ENCODE results near the gene TAX1BP3. TPM values are rescaled to one million over a fixed set of nuclear protein-coding genes. Genes with fewer than 3 reads are reported as not detected.

Gene TAX1BP3
- total RNA-seq, 1 experiment from 2014 or later: 50.0 TPM

- POLR2A ChIA-PET: no interaction called here
- ATAC-seq: no peak
- no peak overlapping the region for H2AFZ ChIP-seq (ENCODE audit: low read depth, low read length, poor library complexity, severe bottlenecking)
These were observed 11.3 kb upstream of the TAX1BP3 start for GRCh38 chr17:3679531-3680126.

GRCh38 chr17:3678821-3679530 lies 10.6 kb upstream of the TAX1BP3 start:
- RAD21 ChIA-PET (ENCODE audit: low non-redundant PET in 1 of 2, low total read pairs in 2 of 2, uncharacterized antibody in 2 of 2, unreplicated experiment in 2 of 2): no interaction called here
- TF ChIP-seq ZFX (IDR thresholded peaks at IDR 0.05) (no peak), ZNF274 (IDR thresholded peaks at IDR 0.05; ENCODE audit: low read depth, low read length) (no peak), YY1 (IDR thresholded peaks at IDR 0.05; ENCODE audit: extremely low read depth, insufficient replicate concordance, low read depth, low read length) (no peak), SP1 (IDR thresholded peaks at IDR 0.05; ENCODE audit: low read depth) (no peak), CTCF (IDR thresholded peaks at IDR 0.05 in 2 of 3, conservative IDR thresholded peaks at IDR 0.05 in 1 of 3; ENCODE audit: borderline replicate concordance in 1 of 3, insufficient read depth in 1 of 3, low read depth in 2 of 3, low read length in 2 of 3) (no peak)
- TF ChIP-seq, protein P1, sequence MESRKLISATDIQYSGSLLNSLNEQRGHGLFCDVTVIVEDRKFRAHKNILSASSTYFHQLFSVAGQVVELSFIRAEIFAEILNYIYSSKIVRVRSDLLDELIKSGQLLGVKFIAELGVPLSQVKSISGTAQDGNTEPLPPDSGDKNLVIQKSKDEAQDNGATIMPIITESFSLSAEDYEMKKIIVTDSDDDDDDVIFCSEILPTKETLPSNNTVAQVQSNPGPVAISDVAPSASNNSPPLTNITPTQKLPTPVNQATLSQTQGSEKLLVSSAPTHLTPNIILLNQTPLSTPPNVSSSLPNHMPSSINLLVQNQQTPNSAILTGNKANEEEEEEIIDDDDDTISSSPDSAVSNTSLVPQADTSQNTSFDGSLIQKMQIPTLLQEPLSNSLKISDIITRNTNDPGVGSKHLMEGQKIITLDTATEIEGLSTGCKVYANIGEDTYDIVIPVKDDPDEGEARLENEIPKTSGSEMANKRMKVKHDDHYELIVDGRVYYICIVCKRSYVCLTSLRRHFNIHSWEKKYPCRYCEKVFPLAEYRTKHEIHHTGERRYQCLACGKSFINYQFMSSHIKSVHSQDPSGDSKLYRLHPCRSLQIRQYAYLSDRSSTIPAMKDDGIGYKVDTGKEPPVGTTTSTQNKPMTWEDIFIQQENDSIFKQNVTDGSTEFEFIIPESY (IDR thresholded peaks at IDR 0.05; ENCODE audit: extremely low read depth, insufficient replicate concordance, low read length): no peak
- Histone ChIP-seq H3K27me3 (ENCODE audit: insufficient read depth, low read length) (no peaks in the 10 kb centered on the region), H3K79me2 (ENCODE audit: insufficient read depth, low read length) (no peaks in the 10 kb centered on the region), H3K36me3 (ENCODE audit: control insufficient read depth in 1 of 2, insufficient read depth in 2 of 2, low read length in 2 of 2) (no peaks in the 10 kb centered on the region), H3K4me2 (ENCODE audit: low read length) (no peak overlapping the region), H3K27ac (ENCODE audit: low read depth, low read length) (no peak overlapping the region), H3K4me3 (replicated peaks in 1 of 2; ENCODE audit: low read depth in 1 of 2, low read length in 2 of 2) (no peak overlapping the region), H4K20me1 (ENCODE audit: insufficient read depth) (no peaks in the 10 kb centered on the region), H3K9ac (ENCODE audit: low read length) (no peak overlapping the region), H3K9me3 (ENCODE audit: control insufficient read depth in 1 of 2, insufficient read depth in 1 of 2, low read depth in 1 of 2, low read length in 2 of 2) (no peaks in the 10 kb centered on the region), H3K4me1 (ENCODE audit: control insufficient read depth in 1 of 2, insufficient read depth in 2 of 2, low read length in 2 of 2) (peaks cover 0 to 10% of the 10 kb centered on the region in 2 experiments; a peak in 3 of 4 replicates), H2AFZ (ENCODE audit: low read depth, low read length, poor library complexity, severe bottlenecking) (no peak overlapping the region), H3K9me2 (ENCODE audit: insufficient read depth) (no peaks in the 10 kb centered on the region)
- DNase-seq (ENCODE audit: low read depth, low spot score) (no peak), ATAC-seq (no peak)
- POLR2A ChIA-PET: no interaction called here
- CTCF ChIA-PET: interaction anchor here (1.6 kb wide), 1 partner anchor 13 kb away, joined by 3 read pairs; no protein-coding TSS in a partner anchor
- BruUV-seq (replicated peaks): no TSS peak
- intact Hi-C loops (cut with micrococcal nuclease): no loop called here

More at GRCh38 chr17:3679531-3680126, 11.3 kb upstream of the TAX1BP3 start:
- ChIA-PET CTCF (no interaction called here), RAD21 (ENCODE audit: low non-redundant PET in 1 of 2, low total read pairs in 2 of 2, uncharacterized antibody in 2 of 2, unreplicated experiment in 2 of 2) (no interaction called here)
- H3K9me2 ChIP-seq (ENCODE audit: insufficient read depth): no peaks in the 10 kb centered on the region
- DNase-seq (ENCODE audit: low read depth, low spot score): no peak
- no peak overlapping the region for H3K4me3 ChIP-seq (replicated peaks in 1 of 2; ENCODE audit: low read depth in 1 of 2, low read length in 2 of 2)
- no peaks in the 10 kb centered on the region for H3K79me2 ChIP-seq (ENCODE audit: insufficient read depth, low read length)
- H3K27me3 ChIP-seq (ENCODE audit: insufficient read depth, low read length): no peaks in the 10 kb centered on the region
- H3K9ac ChIP-seq (ENCODE audit: low read length): no peak overlapping the region
- no peak for TF ChIP-seq EZH2phosphoT487 (IDR thresholded peaks at IDR 0.05; ENCODE audit: borderline replicate concordance)
- no peak for TF ChIP-seq POLR2AphosphoS5 (IDR thresholded peaks at IDR 0.05; ENCODE audit: low read depth, low read length)
- no peak for TF ChIP-seq JUND (IDR thresholded peaks at IDR 0.05)
- H3K9me3 ChIP-seq (ENCODE audit: control insufficient read depth in 1 of 2, insufficient read depth in 1 of 2, low read depth in 1 of 2, low read length in 2 of 2): no peaks in the 10 kb centered on the region
- no peaks in the 10 kb centered on the region for H3K36me3 ChIP-seq (ENCODE audit: control insufficient read depth in 1 of 2, insufficient read depth in 2 of 2, low read length in 2 of 2)
- H3K27ac ChIP-seq (ENCODE audit: low read depth, low read length): no peak overlapping the region
- H3K4me2 ChIP-seq (ENCODE audit: low read length): no peak overlapping the region
- intact Hi-C loops (cut with micrococcal nuclease): no loop called here
- no TSS peak for BruUV-seq (replicated peaks)
- H3K4me1 ChIP-seq (ENCODE audit: control insufficient read depth in 1 of 2, insufficient read depth in 2 of 2, low read length in 2 of 2): peaks cover 0 to 10% of the 10 kb centered on the region in 2 experiments; a peak in 3 of 4 replicates
- H4K20me1 ChIP-seq (ENCODE audit: insufficient read depth): no peaks in the 10 kb centered on the region
